Tibial nerve (tissue), 3 donors: ENCODE data around the gene DGCR2.

Experiments used
- POLR2A ChIP-seq, 2 donors: fragments of 450-650 bp; IDR thresholded peaks; one replicate each; pipeline ENCODE4 v1.6.1; 2017; ENCODE audit warnings: antibody characterized with exemption in 2 of 2, mild to moderate bottlenecking in 2 of 2, moderate library complexity in 2 of 2
- TF ChIP-seq, protein P1 (sequence below), 5 experiments: fragments of 200-600 bp in 3 of 5; fragments of 450-650 bp in 2 of 5; sonication (generic) in 3 of 5; IDR thresholded peaks; one replicate each; pipeline ENCODE4 v1.5.1; 2016 to 2019; ENCODE audit warnings: antibody characterized with exemption in 5 of 5, mild to moderate bottlenecking in 3 of 5, moderate library complexity in 2 of 5

DNA sequence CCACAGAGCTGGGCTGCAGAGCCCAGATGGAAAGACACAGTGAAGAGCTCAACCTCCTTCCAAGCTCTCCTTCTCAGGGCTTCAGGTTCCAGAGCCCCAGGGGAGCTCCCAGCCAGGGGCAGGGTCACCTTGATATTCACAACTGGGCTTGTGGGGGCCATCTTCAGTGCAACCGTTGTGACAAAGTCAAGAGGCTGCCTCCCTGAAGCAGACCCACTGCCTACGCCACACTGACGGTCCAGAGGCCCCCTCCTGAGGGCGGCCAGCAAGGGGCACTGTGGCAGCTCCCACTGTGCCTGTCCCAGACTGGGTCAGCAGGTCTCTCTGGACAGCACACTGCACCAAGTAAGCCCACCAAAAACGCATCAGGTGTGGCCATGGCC lies 84.1 kb downstream of the DGCR2 start:
- TF ChIP-seq, protein P1, sequence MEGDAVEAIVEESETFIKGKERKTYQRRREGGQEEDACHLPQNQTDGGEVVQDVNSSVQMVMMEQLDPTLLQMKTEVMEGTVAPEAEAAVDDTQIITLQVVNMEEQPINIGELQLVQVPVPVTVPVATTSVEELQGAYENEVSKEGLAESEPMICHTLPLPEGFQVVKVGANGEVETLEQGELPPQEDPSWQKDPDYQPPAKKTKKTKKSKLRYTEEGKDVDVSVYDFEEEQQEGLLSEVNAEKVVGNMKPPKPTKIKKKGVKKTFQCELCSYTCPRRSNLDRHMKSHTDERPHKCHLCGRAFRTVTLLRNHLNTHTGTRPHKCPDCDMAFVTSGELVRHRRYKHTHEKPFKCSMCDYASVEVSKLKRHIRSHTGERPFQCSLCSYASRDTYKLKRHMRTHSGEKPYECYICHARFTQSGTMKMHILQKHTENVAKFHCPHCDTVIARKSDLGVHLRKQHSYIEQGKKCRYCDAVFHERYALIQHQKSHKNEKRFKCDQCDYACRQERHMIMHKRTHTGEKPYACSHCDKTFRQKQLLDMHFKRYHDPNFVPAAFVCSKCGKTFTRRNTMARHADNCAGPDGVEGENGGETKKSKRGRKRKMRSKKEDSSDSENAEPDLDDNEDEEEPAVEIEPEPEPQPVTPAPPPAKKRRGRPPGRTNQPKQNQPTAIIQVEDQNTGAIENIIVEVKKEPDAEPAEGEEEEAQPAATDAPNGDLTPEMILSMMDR (IDR thresholded peaks at IDR 0.05) = no peak
- TF ChIP-seq POLR2A (IDR thresholded peaks at IDR 0.05) = no peak
